Endodermal cell (in vitro differentiated cells): ENCODE results near the gene TBC1D24. TPM values are rescaled to one million over a fixed set of nuclear protein-coding genes. Genes with fewer than 3 reads are reported as not detected.

Experiments
- DNase-seq: peaks from one replicate; pipeline ENCODE4 v3.0.0-alpha.2; 2017
- H3K27ac ChIP-seq: 2 replicates; pipeline ENCODE4 v1.5.1; 2013; ENCODE audit warnings: mild to moderate bottlenecking, low read depth, low read length, moderate library complexity
- H3K27me3 ChIP-seq: 2 replicates; pipeline ENCODE4 v1.6.1; 2013; ENCODE audit warnings: mild to moderate bottlenecking, low read length, moderate library complexity; ENCODE audit not compliant: insufficient read depth, control insufficient read depth, poor library complexity, severe bottlenecking
- H3K36me3 ChIP-seq: 2 replicates; pipeline ENCODE4 v1.7.0; 2013; ENCODE audit warnings: mild to moderate bottlenecking, low read length, moderate library complexity; ENCODE audit not compliant: control insufficient read depth, insufficient read depth
- H3K4me1 ChIP-seq: one replicate; pipeline ENCODE4 v1.7.0; 2013; ENCODE audit warnings: low read length; ENCODE audit not compliant: control insufficient read depth, insufficient read depth
- H3K4me3 ChIP-seq: 2 replicates; pipeline ENCODE4 v1.5.1; 2013; ENCODE audit warnings: mild to moderate bottlenecking, low read length, moderate library complexity
- H3K9ac ChIP-seq: 2 replicates; pipeline ENCODE4 v1.6.1; 2013; ENCODE audit warnings: mild to moderate bottlenecking, low read length, moderate library complexity; ENCODE audit not compliant: poor library complexity, severe bottlenecking; ENCODE audit errors: extremely low read depth
- H3K9me3 ChIP-seq: 2 replicates; pipeline ENCODE4 v1.6.1; 2013; ENCODE audit warnings: mild to moderate bottlenecking, low read length, moderate library complexity; ENCODE audit not compliant: control insufficient read depth
- H3K27ac Mint-ChIP-seq: 2 replicates; pipeline ENCODE4 v1.8.0; 2020; ENCODE audit warnings: mixed read lengths
- H3K27me3 Mint-ChIP-seq: 2 replicates; pipeline ENCODE4 v1.8.0; 2021; ENCODE audit warnings: mild to moderate bottlenecking, mixed read lengths; ENCODE audit not compliant: insufficient read depth
- H3K36me3 Mint-ChIP-seq: 2 replicates; pipeline ENCODE4 v1.8.0; 2020; ENCODE audit warnings: low read depth, mixed read lengths
- H3K4me1 Mint-ChIP-seq: 2 replicates; pipeline ENCODE4 v1.8.0; 2020; ENCODE audit warnings: mixed read lengths
- H3K4me3 Mint-ChIP-seq: 2 replicates; pipeline ENCODE4 v1.8.0; 2020; ENCODE audit warnings: mild to moderate bottlenecking, moderate library complexity, mixed read lengths
- H3K9me3 Mint-ChIP-seq: 2 replicates; pipeline ENCODE4 v1.8.0; 2020; ENCODE audit warnings: mild to moderate bottlenecking, mixed read lengths
- WGBS, 2 experiments: methylation state at CpG; one replicate each; pipeline versions ENCODE4 v1.1.5 to v1.1.7; 2013; ENCODE audit warnings: missing lambda C conversion rate in 2 of 2, mixed read lengths in 1 of 2; ENCODE audit not compliant: insufficient coverage in 1 of 2, insufficient read length in 1 of 2; 5-methylcytosine and 5-hydroxymethylcytosine counted together
- total RNA-seq, 2 donors: library from RNA; stranded (reverse); fragmentation: NEBNext Ultra II Directional in 1 of 2; extraction: Animal tissue kit (Norgen Biotek cat#: 25700) in 1 of 2; gene quantifications; 2 replicates in 1 of 2; 3 replicates in 1 of 2; pipeline ENCODE4 v1.2.1, GENCODE V29; 2021
- TF ChIP-seq, protein P1 (sequence below): fragments of 200-600 bp; sonication (generic); conservative IDR thresholded peaks from 2 replicates; pipeline ENCODE4 v1.5.0; 2021; ENCODE audit warnings: antibody characterized with exemption, mild to moderate bottlenecking

Gene TBC1D24
- total RNA-seq, 2 donors from 2014 or later, result 15.7 to 19.4 TPM

GRCh38 chr16:2485811-2486507 is 11.0 kb downstream of the TBC1D24 start:
- TF ChIP-seq, protein P1, sequence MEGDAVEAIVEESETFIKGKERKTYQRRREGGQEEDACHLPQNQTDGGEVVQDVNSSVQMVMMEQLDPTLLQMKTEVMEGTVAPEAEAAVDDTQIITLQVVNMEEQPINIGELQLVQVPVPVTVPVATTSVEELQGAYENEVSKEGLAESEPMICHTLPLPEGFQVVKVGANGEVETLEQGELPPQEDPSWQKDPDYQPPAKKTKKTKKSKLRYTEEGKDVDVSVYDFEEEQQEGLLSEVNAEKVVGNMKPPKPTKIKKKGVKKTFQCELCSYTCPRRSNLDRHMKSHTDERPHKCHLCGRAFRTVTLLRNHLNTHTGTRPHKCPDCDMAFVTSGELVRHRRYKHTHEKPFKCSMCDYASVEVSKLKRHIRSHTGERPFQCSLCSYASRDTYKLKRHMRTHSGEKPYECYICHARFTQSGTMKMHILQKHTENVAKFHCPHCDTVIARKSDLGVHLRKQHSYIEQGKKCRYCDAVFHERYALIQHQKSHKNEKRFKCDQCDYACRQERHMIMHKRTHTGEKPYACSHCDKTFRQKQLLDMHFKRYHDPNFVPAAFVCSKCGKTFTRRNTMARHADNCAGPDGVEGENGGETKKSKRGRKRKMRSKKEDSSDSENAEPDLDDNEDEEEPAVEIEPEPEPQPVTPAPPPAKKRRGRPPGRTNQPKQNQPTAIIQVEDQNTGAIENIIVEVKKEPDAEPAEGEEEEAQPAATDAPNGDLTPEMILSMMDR, result no peak
- Mint-ChIP-seq H3K27me3 (no peaks in the 10 kb centered on the region), H3K36me3 (no peaks in the 10 kb centered on the region), H3K9me3 (no peaks in the 10 kb centered on the region), H3K4me1 (peaks cover 3% of the 10 kb centered on the region), H3K27ac (no peak overlapping the region), H3K4me3 (no peak overlapping the region)
- WGBS, 2 experiments, result 91 to 97% methylated on average over 22 to 33 of the region's 33 CpGs
- H3K9ac ChIP-seq, result no peak overlapping the region
- no peak for DNase-seq
- no peaks in the 10 kb centered on the region for H3K27me3 ChIP-seq
- H3K27ac ChIP-seq, result no peak overlapping the region
- no peak overlapping the region for H3K4me3 ChIP-seq
- H3K4me1 ChIP-seq, result no peaks in the 10 kb centered on the region
- H3K9me3 ChIP-seq, result no peaks in the 10 kb centered on the region
- H3K36me3 ChIP-seq, result no peaks in the 10 kb centered on the region

DNA sequence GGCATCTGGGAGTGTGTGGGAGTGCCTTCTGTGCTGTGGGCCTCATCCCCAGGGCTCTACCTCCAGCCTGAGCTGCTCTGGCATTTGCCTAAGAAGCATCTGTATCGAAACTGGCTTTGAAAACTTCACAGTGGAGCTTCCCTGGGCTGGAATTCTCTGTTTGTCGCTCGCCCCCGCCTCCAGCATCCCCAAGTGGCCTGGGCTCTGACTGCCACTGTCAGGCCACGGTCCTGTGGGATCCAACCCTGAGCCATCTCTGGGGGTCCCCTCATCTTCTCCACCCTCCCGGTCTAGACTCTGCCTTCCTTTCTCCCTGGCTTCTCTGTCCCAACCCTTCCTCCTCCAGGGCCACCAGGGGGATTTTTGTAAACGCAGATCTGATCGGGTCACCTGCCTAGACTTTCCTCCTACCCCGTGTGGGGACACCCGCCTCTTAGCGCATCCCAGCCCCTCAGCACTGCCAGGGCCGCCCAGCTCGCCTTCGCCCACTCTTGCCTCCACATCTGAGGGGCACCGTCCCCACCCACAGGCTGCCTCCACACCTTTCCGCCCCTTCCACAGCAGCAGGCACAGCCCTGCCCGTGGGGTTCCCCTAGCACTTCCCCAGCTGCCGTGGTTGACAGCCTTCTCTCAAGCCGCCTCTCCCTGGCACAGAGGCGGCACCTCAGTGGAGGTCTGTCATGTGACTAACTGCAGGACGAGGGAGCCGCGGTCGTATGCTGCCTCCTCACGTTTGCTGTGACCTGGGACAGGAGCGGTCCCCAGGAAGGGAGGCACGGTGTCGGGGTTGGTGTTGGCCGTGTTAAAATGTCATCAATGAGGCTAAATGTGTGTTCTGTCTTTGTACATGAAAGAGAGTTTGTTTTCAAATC is 12.0 kb downstream of the TBC1D24 start:
- no peak overlapping the region for H3K4me3 Mint-ChIP-seq
- H3K9me3 Mint-ChIP-seq, result no peaks in the 10 kb centered on the region
- no peaks in the 10 kb centered on the region for H3K36me3 ChIP-seq
- no peak for DNase-seq
- H3K9me3 ChIP-seq, result no peaks in the 10 kb centered on the region
- H3K4me1 Mint-ChIP-seq, result peaks cover 3% of the 10 kb centered on the region
- 81 to 89% methylated on average over 18 to 29 of the region's 29 CpGs for WGBS, 2 experiments
- peak overlapping the region; percentile 16 for H3K27ac Mint-ChIP-seq
- no peak overlapping the region for H3K4me3 ChIP-seq
- no peaks in the 10 kb centered on the region for H3K36me3 Mint-ChIP-seq
- peak overlapping the region; percentile 24 for H3K27ac ChIP-seq
- H3K9ac ChIP-seq, result no peak overlapping the region
- H3K27me3 Mint-ChIP-seq, result no peaks in the 10 kb centered on the region
- no peaks in the 10 kb centered on the region for H3K4me1 ChIP-seq
- no peaks in the 10 kb centered on the region for H3K27me3 ChIP-seq
- TF ChIP-seq, protein P1, result peak; percentile 19

GRCh38 chr16:2487517-2487842 is 12.6 kb downstream of the TBC1D24 start:
- no peaks in the 10 kb centered on the region for H3K27me3 ChIP-seq
- Mint-ChIP-seq H3K27me3 (no peaks in the 10 kb centered on the region), H3K4me3 (no peak overlapping the region), H3K27ac (peak overlapping the region; percentile 16), H3K9me3 (no peaks in the 10 kb centered on the region), H3K36me3 (no peaks in the 10 kb centered on the region), H3K4me1 (peaks cover 3% of the 10 kb centered on the region)
- no peaks in the 10 kb centered on the region for H3K4me1 ChIP-seq
- TF ChIP-seq, protein P1, result no peak
- peak; percentile 33 for DNase-seq
- no peaks in the 10 kb centered on the region for H3K9me3 ChIP-seq
- WGBS, 2 experiments, result 86 to 93% methylated on average over 6 to 8 of the region's 8 CpGs
- H3K36me3 ChIP-seq, result no peaks in the 10 kb centered on the region
- H3K4me3 ChIP-seq, result no peak overlapping the region
- H3K9ac ChIP-seq, result no peak overlapping the region
- H3K27ac ChIP-seq, result peak overlapping the region; percentile 24
